Femur (tissue), 1 donor: ENCODE measurements around the gene HMCN2.
"Not testable (repeated sequence)": the region's sequence is repeated elsewhere in the genome, so short reads cannot be mapped to it uniquely, and the experiment has no call there.

Source experiments
- DNase-seq: peaks from one replicate; pipeline ENCODE4 v3.0.0-alpha.2; 2017

The HMCN2 gene

DNA sequence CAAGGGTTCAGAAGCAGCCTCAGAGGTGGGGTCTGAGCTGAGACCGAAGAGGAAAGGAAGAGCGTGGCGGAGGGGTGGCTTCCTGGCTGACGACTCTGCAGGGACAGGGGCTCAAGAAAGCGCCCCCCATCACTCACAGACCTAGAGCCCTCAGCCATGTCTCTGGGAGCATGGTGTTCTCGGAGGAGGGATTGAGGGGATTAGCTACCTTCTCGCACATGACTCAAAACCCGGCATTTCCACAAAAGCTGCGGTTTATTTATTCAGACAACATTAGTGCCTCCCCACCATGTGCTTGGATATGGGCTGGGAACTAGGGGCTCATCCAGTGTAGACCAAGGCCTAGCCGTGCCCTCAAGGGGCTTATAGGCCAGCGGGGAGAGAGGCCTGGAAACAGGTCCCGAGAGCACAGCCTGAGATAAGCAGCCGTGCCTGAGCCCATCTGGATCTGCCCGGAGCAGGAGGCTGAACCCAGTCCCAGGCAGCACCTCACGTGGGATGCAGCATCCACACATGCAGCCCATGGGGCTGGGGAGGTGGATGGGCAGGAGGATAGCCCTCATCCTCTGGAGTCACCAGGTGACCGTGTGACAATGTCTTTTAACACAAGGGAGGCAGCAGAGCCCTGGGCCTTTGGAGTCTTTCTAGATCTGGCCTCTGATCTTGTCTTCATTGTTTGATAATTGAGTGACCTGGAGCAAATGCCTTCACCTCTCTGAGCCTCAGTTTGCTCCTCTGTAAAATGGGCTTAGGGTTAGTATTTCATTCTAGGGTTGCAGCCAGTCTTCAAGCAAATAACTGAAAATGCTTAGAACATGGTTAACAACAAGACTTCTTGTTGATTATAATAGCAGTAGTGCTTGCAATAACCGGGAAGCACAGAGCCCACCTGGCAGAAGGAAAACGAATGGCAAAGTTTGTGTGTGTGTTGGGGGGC, 878 bp upstream of the HMCN2 start:
- no peak for DNase-seq

DNA sequence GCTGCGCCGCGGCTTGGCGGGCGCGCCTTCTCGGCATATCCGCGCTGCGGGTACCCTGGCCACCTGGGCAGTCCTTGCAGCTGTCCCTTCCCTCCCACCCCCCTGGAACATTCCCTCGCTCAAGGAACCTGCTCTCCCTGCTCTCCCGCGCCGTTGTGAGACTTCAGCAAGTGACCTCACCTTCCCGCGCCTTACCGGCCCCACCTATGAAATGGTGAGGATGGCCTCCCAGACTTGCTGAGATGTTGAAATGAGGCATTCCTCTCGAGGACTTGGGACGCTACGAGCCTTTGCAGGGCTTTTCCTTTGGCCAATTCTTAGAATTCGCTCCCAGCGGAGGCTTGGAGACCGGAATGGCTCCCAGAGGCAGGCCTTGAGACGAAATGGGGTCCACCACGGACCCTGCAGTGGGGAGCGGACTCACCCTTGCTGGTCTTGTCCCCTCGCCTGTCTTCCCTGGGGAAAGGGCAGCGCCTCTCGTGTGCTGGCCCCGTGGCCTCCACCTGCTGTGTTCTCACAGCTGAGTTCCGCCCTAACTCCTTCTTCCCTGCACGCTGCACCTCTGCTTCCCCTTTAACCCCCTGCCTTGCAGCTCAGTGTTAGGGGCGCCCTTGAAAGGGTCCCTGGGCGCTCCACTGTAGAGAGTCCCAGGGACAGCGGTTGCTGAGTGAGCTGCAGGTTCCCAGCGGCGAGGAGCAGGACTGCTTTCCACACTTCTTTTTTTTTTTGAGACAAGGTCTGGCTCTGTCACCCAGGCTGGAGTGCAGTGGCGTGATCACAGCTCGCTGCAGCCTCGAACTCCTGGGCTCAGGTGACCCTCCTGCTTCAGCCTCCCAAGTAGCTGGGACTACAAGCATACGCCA, 907 bp downstream of the HMCN2 start:
- DNase-seq: no peak

DNA sequence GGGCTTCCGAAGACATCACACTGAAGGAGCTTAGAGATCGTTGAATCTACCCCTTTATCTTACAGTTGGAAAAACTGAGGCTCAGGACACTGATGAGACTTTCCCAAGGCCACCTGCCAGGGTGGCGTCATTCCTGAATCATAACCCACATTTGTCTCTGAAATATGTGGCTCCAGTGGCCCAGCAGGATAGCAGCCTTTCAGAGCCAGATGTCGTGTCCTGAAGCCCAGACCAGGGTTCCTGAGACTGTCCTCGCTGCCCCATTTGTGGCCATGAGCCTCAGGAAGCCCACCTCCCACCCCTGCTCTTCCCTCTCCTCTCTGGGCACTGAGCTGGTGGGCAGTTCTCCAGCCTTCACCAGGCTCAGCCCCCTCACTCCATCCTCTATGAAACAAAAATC, 2.4 kb downstream of the HMCN2 start:
- DNase-seq: no peak

DNA sequence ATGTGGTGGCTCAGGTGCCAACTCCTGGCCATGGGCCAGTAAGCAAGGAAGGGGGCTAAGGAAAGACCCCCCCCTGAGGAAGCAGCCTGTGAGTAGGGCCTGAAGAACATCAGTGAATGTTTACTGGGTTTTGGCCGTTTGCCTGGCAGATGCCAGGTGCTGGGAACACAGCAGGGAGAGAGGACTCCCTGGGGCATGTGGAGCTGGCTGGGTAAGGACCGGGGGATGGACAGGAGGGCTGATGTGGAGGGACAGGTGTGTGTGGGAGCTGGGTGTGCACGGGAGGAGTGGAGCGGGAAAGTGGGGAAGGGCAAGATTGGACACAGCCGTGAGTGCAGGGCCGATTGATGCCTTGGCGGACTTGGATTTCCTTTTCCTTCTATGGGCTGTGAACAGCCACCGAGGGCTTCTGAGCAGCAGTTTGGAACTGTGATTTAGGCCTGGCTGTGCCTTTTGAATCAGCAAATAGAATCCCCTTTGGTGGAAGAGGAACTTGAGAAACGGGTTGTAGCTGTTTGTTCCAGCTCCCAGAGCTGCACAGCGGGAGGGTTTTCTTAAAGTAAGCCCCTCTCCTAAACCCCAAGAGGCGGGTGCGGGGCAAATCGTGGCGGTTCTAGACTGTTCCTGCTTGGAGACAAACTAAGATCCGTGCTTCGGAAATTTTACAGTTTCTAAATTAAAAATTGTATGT, 3.1 kb downstream of the HMCN2 start:
- no peak for DNase-seq

DNA sequence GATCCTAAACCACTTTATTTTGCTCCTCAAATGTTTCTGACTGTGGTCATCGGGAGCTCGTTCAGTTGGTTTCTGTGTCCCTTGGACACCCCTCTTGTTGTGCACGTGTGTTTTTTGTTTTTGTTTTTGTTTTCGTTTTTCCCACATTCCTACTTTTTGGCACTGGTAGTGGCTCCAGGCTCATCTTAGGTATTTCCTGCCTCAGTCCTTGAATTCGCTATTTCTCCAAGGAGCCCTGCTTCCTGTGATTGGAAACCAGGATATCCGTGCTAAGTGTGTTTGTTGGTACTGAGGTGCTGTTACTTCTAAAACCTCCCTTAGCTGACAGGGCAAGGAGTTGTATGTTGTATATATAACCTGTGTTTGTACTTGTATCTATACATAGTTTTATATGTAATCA, 5.9 kb downstream of the HMCN2 start:
- no peak for DNase-seq

DNA sequence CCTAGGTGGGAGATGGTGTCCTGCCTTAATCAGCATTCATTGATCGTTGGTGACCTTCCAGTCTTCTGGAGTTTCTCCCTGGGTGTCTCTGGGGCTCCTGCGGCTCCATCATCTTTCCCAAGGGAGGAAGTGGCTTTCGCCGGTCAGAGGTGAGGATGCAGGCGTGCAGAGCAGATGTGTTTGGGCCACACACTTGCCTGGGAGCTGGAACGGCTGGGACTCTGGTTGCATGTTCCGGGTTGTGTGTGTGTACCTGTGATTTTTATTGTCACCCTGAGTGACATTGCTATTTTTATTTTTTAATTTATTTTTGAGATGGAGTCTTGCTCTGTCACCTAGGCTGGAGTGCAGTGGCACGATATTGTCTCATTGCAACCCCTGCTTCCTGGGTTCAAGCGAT, 9.6 kb downstream of the HMCN2 start:
- DNase-seq: no peak

DNA sequence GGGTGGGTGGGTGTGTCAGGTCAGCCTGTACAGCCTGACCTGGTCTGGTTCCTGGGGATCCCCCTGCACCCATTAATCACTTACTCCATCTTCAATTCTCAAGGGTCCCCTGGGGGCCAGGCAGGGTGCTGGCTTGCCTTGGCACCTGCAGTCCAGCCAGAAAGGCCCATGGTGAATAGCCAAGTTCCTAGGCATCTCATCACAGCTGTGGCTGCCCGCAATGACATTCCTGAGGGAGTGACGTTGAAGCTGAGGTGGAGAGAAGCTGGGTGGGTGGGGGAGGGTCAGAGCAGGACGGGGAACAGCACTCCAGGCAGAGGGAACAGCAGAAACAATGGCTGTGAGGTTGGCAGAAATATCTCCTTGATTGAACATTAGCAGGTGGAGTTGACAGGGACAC, 10.6 kb downstream of the HMCN2 start:
- no peak for DNase-seq

DNA sequence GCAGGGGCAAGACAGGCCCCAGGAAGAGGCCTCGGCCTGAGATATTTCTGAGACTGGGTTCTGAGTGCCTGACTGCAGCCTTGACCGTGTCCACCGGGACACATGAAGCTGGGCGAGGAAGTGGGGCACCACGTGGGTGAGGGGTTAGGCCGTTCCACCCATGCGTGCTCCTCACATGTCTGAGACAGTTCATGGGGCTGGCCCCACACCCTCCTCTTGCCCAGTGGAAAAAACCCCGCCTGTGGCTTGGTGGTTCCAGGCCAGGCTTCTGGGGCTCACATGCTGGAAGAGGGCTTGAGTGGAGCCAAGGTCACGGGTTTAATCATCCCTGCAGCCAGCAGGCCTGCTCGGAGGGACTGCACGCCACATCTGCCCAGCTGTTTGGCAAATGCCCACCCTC, 11.4 kb downstream of the HMCN2 start:
- no peak for DNase-seq

DNA sequence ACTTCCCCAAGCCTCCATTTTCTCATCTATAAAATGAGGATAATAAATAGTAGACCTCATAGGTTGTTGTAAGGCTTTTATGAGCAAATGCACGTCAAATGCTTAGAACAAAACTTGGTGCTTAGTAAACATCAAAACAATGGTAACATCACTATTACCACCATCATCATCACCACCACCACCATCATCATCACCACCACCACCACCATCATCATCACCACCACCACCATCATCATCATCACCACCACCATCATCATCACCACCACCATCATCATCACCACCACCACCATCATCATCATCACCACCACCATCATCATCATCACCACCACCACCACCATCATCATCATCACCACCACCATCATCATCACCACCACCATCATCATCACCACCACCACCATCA, 12.0 kb downstream of the HMCN2 start:
- DNase-seq: not testable (repeated sequence)

DNA sequence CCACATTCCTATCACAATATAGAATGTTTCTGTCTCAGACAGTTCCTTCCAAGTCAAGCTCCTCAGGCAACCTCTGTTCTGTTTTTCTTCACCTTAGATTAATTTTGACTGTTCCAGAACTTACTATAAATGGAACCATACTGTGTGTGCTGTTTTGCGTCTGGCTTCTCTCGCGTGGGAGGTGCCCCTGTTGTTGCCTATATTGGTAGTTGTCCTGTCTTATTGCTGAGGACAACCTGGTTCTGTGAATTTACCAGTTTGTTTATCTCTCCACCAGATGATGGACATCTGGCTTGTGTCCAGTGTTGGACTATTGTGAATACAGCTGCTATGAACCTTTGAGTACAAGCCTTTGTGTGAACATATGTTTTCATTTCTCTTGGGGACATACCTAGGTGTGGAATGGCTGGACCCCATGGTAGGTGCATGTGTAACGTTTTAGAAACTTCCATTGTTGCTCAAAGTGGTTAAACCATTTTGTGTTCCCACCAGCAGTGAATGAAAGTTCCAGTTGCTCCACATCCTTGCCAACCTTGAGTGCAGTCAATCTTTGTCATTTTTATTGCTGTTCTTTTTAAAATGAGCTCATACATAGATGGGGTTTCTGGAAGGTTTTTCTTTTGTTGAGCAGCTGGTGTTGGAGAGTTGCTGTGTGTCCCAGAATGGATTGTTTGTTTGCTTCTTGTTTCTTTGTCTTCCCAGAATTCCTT, 18.1 kb downstream of the HMCN2 start:
- DNase-seq: no peak

DNA sequence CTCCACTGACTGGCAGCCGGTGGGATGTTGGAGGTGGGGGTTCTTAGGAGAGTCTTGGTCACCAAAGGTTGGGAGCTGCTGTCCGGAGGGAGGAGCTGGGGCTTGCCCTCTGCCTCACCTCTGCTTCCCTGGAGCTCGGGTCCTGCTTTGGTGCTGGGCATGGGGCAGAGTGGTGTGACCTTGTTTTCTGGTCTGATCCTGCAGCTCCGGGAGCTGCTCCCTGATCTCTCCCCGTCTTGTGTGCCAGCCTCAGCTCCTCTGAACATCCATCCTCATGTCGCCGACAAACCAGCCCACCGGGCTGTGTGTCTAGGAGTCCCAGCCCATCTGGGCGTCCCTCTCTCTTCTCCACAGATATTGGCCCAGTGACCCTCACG, 18.7 kb downstream of the HMCN2 start:
- no peak for DNase-seq

DNA sequence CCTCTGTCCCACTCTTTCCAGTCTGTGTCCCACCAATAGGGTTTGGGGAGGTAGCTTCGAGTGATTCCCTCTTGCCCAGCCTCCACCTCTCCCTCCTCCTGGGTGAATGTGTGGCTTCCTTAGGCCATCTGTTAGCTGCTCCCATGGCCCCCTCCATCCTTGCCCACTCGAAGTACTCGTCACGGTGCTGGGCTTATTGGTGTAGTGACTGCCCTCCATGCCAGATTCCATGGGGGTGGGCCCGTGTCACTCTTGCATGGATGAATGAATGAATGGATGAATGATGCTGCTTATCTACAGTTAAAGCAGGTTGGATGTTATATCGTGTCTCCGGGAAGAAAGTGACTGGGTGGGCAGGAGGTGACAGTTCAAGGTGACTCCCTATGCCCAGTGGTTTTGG, 19.1 kb downstream of the HMCN2 start:
- no peak for DNase-seq

DNA sequence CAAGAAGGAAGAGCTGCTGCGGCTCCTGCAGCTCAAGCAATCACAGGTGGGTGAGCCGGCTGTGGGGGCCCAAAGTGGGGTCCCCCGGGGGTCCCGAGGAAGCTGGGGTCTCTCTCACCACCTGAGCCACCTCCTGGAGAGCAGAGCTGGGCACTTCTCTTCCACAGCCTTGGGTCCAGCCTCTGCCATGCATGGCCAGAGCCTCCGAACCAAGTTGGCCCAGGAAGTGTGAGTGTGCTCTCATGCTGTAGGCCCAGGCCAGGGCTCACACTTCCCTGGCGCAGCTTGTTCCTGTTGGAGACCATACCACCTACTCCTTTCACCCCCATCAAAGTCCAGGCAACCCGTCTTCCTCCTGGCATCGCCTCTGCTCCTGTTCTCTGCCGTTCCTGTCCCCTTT, 19.7 kb downstream of the HMCN2 start:
- no peak for DNase-seq

DNA sequence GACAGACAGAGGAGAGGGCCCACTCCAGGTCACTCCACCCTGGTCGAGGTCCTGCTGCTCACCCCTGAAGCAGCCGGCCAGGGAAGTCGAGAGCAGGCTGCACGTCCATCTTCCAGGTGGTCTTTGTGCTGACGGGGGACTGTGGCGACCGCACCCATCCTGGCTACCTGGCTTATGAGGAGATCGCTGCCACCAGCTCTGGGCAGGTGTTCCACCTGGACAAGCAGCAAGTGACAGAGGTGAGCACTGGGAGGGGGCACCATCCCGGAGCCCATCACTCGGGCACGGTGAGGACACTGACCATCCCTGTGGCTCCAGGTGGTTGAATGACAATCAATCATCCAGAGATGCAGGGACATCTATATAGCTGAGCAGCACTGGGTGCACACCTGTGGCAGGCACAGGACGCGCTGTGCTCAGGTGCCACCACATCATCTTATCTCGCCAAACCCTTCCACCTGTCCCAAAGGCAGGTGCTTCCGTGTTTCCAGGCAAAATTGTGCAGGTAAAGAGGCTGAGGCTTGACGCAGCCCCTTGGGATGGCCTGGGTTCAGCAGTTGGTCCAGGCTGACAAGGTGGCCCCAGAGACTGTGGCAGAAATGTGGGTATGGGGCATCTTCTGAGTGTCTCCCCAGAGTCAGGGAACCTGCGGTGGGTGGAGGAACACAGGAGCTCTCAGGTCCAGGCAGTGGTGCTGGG, 20.7 kb downstream of the HMCN2 start:
- DNase-seq: no peak

DNA sequence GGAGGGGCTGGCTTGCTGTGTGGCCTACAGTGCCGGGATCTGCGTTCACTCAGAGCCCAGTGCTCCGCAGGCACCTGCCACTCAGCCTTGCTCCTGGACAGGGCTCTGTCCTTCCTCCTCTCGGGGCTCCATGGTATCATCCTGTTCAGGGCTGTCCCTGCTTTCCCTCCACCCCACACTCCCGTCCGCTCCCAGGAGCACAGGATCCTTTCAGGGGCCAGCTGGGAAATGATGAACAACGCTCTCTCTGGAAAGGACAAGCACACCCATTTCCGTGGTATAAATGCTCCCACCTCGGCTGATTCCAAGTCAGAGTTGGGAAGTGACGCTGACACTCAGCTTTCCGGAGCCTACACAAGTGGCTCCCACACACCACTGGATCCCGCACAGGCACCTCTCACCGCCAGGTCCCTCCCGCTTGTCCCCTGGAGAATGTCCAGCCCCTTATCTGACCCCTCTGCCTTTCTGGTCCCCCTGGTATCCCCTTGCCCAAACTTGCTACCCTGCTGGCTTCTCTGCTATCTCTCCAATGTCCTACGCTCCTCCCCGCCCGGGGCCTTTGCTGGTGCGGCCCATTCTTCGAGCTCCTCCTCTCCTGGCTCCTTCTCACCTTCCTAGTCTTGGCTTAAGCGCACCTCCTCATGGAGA, 21.3 kb downstream of the HMCN2 start:
- no peak for DNase-seq

DNA sequence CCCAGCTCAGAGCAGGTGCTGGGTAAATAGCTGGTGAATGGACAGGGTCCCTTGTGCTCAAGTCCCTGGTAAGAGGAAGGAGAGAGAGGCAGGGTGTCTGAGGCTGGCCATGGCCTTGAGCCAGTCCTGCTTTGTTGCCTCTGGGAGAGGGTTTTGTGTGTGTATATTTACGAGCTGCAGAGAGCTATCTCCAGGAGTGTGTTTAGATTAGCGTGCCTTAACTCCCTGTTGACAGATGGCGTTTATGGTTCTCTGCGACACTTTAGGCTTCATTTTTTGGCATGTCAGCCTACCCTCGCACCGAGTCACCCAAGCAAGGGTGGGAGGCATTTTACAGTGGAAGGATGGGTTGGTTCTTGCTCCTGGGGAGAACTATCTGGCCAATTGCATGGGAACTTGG, 22.2 kb downstream of the HMCN2 start:
- DNase-seq: no peak

DNA sequence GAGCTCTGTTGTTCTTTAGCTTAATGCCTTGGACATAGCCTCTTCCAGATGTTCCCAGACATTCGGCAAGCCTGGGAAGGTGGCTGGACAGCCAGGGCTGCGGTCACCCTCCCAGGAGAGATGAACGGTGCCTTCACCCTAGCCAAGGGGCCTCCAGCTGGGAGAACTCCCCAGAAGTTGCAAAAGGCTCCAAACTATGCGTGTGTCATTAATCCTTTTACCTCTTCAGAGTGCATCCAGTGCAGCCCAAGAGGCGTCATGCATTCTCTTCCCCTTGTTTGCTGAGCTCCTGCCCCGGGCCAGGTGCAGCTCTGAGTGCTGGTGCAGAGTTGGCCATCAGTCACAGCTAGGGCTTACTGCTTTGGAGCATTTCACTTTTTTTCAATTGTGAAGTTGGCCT, 22.8 kb downstream of the HMCN2 start:
- no peak for DNase-seq

DNA sequence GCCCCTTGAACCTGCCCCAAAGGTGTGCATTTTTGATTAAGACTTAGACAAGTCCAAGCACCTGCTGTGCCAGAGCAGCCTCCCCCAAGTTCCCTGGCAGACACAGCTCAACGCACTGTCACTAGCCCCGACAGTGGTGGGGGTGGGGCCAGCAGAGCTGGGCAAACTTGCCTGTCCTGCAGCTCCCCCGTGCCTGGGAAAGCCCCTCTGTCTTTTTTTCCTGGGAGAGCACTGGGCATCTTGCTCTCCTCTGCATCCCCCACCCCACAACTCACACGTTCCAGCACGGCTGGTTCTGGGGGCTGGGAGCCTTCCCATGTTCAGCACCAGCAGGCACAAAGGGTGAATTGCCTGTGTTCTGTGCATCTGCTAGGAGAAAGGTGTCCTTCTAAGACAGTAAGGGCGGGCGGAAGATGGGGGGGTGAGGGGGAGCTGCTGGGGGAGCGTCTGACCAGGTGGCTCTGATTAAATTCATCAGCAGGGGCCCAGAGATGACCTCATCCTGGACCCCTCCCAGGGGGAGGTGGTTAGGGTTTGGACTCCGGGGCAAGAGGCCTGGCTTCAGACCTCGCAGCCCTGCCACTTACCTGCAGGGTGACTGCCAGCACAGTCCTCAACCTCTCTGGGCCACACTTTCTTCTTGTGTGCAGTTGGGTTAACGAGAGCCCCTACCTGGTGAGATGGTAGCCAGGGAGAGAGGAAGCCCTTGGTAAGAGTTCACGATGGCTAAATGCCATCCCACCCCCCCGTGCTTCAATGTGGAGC, 23.5 kb downstream of the HMCN2 start:
- no peak for DNase-seq

DNA sequence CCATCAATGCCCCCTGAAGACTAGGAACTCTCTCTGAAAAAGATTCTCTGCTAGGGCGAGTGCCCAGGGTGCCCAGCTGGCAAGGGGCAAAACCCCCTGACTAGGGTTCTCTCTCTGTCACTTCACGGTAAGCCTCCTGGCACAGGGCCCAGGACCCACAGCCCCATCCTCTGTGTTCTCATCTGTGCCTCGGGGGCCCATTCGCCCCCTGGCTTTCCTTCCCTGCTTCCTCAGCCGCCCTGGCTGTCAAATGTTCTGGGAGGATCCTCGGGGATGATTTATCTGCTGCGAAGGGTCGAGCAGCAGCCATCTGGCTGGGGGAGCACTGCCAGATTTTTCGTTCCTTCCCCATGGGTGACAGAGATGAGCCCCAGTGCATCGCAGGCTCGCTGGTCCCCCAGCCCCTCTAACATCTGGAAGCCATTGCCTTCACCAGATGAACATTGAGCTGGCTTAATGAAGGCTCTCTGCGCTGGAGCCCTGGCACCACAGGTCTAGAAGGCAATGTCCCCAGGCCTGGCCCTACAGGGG, 24.2 kb downstream of the HMCN2 start:
- peak; percentile 70 for DNase-seq
